HG02840 (cell line): ENCODE measurements around the gene SST.
"Not testable (repeated sequence)": the region's sequence is repeated elsewhere in the genome, so short reads cannot be mapped to it uniquely, and the experiment has no call there.

Experiments
- ATAC-seq: cut with Tn5 transposase; IDR thresholded peaks from one replicate; pipeline ENCODE4 v1.9.1; 2021; ENCODE audit warnings: mild to moderate bottlenecking, moderate library complexity, moderate number of reproducible peaks; ENCODE audit not compliant: unreplicated experiment, low FRiP score

Gene SST

DNA sequence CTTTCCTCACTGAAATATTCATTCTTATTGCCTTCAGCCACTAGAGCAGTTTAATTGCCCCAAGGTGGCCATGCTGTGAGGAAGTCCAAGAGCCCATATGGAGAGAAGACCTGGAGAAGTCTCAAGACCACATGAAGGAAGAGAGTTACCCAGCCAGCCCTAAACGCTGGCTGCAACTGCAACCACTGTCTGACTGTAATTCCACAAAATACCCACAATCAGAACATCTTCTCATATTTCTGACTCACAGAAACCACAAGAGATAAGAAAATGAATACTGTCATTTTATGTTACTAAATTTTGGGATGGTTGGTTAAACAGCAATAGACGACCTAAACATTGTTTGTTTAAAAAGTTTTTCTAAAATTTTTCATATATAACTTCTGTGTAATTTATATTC lies 14.7 kb upstream of the SST start:
- ATAC-seq, result no peak

DNA sequence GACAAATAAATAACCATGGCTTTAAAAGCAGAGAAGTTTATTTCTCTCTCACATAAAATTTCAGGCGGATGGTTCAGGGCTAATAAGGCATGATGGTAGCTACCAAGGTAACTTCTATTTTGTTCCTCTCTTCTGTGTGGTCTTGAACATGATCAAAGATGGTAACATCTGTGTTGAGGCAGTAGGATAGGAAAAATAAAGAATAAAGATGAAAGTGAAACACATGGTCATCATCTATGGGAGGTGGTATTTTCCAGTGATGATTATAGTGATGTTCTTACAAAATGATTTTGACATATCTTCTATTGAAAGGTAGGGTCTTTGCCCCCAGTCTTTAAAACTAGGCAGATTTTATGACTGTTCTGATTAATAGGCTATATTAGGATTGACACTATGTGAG lies 14.2 kb upstream of the SST start:
- ATAC-seq, result no peak

DNA sequence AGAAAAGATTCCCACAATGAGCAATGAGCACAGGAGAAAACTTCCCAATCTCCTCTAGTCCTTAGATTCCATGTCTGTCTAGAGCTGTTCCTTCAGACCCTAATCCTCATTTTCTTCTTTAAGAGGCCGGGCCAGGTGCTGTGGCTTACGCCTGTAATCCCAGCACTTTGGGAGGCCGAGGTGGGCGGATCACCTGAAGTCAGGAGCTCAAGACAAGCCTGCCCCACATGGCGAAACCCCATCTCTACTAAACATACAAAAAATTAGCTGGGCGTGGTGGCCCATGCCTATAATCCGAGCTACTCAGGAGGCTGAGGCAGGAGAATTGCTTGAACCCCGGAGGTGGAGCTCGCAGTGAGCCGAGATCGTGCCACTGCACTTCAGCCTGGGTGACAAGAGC lies 11.6 kb upstream of the SST start:
- ATAC-seq, result not testable (repeated sequence)

DNA sequence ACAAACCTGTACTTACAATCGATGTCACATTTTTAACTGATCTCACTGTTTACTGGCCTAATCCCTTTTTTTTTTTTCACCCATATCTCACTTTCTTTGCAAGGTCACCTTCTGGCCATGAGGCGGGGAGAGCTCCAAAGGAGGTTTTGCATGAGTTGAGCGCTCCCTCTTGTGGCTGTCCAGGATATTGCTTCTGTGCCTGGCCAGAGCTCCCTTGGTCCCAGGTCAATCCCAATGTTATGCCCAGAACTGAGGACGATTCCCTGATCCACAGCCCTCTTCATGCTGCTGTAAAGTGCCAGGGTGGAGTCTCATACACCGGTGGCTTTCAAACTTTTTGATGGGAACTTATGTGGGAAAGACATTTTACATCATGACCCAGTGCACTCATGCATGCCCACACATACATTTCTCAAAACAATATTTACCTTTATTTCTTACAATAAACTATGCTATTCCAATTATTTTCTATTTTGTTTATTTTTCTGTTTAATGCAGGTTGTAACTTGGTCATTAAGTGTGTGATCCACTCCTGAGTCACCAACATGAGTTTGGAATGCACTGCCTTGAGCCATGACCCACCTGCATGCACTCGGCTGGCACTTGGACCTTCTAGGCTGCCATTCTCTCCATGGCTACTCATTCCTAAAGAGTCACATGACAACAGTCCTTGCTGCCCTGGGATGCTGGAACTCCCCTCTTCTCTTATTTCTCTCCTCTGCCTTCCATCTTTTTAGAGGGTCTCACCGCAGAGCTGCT lies 9.6 kb upstream of the SST start:
- no peak for ATAC-seq

DNA sequence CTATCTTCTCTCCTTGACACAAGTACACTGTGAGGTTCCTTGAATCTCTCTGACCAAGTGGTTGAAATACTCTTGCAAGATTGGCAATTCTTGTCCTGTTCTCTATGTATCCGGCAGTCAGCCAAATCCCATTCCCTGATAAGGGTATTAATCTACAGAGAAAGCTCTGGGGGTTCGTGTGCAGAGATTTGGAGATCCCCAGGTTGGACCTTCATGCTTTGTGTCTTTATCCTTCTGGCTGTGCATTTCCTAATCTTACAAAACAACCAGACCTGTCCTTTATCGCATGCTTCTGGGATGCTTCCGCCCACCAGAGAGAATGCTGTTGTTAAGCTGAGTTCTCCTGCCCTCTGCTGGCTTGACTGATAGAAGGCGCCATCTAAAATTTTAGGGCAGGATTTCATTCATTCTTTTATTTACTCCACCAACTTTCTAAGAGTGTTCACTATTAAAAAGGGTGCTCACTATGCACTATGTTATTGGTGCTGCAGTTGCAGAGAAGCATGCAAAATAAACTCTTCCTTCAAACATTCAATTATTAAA lies 8.6 kb upstream of the SST start:
- ATAC-seq, result no peak

DNA sequence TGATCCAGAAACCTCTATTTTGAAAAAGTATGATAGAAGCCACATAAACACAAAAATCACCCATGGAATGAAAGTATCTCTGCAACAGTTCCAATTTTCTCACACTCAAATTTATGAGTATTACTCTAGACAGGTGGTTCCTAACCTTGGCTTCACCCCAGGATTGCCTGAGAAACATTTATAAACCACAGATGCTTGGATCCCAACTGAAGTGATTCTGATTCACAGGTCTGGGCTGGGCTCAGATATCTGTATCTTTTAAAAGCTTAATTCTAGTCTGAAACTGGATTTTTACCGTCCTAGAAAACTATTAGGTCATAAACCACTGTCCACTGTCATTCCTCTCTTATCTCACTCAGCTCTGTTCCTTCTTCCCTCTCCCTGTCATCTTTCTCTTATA lies 7.4 kb upstream of the SST start:
- no peak for ATAC-seq

DNA sequence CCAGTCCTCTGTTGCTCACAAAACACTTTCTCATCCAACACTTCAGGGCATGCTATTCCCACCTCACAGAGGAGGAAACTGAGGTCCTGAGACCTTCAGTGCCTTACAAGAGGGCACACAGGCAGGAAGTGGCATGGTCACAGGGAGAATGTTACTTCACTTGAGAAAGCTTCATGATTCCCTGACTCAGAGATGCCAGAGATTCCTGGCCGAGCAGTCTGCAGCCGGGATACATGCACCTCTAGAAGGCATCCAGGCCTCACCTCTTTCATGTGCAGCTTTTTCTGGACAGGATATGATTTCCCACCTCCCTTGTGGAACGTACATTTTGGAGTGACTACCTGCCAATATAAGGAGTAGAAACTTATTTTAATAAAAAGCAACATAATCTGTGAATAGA lies 2.8 kb upstream of the SST start:
- ATAC-seq, result no peak

DNA sequence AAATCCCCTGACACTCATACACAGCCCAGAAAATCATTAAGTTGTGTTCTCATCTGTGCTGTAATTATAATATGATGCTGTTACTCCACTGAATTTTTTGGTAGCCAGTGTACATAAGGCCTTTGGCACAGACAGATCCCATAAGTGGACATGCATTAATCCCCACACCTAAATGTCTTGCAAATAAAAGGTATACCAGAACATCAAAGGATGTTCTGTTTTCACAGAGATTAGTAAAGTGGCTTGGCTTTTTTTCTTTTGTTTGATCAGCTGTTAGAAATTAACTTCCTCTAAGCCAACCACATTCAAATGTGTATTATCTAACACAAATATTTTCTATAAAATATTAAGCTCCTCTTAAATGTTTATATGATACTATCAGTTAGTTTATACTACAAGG lies 2.7 kb downstream of the SST start:
- no peak for ATAC-seq

DNA sequence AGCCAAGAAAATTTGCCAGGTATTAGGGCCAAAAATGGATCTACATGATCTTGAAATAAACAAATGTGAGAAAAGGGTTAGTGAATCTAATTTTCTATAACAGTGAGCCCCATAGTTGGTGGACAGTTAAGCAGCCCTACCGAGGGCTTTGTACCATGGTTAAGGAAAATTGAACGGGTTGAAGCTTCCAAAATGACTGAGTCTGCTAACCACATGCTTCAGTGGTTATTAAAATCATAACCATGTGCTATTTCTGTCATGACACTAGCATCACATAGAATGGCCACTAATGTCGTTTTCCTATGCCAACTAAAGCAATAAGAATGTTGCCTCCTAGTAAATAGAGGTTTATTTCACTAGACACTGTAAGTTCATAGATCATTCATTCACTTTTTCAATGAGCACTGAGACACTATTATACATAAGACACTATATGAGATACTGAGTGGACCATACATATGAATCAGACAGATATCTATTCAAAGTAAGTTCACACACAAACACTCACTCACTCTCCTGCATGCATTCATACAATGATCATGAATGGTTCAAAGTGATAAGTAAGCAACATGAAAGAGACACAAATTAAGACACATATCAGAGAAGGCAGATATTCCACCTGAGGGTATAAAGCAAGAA lies 4.3 kb downstream of the SST start:
- no peak for ATAC-seq

DNA sequence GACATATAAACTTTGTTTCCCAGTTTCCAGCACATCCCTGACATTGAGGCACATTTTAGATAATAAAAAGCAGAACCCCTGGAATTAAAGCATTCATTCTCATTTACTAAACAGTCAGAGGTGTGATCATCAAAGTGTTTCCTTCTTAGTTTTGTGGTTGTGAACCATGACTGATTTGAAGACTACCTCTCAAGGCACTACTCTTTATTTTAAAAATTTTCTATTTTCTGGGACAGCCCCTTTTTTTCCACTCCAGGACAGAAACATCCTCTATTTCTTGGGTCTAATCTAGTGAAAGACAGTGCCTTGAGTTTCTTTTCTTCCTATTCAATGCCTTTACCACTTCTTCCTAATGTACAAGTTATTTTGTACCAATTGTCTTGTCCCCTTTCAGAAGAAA lies 5.2 kb downstream of the SST start:
- no peak for ATAC-seq

DNA sequence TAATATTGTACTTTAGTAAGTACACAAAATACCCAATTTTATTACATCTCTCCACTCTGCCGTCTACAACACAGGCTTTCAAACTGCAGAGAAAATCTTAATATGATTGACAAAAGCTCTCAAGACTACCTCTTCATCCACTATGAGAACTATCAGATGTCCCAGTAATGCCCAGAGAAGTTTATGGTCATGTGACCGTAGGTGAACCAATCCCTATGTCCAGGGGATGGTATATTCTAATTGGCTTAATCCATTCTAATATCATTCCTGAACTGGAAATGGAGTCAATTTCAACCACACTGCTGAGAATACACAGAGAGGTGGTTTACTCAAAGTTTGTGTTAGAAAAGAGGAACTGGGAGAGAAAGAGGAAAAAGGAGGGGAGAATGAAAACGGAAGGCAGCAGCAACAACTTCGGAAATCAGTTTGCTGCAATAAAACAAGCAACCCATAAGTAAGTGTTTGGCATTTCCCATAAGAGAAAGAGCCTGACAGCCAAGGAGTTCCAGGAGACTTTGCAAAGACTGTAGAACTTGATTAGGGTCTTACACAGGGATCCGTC lies 7.3 kb downstream of the SST start:
- no peak for ATAC-seq

DNA sequence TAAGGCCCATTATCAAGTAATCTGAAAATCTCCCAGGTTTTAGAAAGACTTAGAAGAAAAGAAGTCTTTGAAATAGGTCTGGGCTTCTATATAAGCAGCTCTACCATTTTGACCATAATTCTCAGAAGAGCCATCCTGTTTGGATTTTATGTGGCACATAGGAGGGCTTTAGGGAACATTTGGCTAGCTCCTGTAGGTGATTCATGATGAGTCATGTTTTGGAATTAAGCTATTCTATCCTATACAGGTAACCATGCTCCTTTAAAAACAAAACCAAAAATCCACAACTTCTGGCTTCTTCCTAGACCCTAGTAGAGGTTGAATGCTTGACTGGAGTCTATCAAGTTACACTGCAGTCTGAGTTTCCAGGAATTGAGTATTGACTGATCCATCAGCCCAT lies 8.9 kb downstream of the SST start:
- ATAC-seq, result no peak

DNA sequence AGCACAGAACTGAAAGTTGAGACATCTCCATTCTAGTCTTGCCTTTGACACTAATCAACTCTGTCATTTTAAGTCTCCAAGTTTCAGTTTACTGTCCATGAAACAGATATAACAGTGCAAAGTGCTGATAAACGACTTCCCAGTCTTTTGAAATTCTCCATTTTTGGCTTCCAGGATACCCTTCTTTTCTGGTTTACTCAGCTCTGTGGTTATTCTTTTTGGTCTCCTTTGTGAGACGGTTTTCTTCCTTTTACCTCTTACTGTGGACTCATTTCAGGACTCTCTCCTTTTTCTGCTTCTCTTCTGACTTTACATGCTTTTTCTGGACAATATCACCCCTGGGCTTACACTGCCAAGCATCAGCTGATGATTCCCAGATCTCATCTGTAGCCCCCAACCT lies 18.9 kb downstream of the SST start:
- no peak for ATAC-seq

DNA sequence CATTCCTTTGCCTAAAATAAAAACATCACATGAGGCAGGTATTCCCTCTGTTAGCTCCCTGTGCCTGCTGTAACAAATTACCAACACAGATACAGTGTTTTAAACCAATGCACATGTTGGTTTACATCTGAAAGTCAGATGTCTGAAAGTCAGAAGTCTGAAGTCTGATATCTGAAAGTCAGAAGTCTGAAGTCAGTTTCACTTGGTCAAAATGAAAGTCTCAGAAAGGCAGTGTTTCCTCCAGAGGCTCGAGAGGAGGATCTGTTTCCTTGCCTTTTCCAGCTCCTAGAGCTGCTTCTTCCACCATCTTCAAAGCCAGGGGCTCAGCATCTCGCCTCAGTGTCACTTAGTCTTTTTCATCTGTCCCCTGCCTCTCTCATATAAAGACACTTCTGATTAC lies 22.0 kb downstream of the SST start:
- peak; percentile 74 for ATAC-seq

DNA sequence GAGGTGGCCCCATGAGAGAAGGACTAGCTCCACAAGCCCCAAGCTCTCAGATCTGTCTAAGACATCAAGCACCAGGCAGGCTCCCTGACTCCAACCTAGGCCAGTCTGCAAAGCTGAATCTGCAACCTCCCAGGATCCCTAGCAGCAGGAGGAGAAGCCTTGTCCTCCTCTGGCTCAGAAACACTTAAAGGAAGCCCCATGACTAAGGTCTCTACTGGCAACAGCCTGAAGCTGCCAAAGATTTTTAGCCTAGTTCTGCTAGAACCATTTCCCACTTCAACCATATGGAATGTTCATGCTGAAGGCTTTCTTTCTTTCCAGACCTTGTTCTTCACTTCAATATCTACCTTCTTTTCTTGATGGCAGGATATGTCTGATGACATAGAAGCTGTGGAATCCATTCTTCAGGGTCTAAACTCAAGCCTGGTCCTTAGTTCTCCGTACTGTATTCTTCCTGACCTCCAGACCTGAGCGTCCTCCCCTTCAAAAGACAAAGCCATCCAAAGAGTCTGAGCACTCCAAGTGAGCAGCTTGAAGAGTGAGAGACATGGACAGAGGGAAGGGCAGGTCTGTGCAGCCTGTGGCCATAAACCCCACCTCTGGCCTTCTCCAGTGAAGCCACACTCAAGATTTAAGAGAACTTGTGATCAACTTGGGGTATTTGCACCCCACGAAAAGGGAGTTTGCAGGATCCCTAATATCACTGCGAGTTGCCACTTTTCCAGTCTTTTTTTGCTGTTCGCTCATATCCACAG lies 23.1 kb downstream of the SST start:
- no peak for ATAC-seq

DNA sequence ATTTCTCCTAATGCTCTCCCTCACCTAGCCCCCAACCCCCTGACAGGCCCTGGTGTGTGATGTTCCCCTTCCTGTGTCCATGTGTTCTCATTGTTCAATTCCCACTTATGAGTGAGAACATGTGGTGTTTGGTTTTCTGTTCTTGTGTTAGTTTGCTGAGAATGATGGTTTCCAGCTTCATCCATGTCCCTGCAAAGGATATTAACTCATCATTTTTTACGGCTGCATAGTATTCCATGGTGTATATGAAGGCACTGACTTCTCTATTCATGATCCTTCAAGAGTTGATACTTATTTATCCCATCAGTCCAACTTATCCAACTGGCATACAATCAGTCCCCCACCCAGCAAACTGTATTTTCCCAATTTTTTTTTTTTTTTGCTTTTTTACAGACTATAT lies 24.8 kb downstream of the SST start:
- not testable (repeated sequence) for ATAC-seq

DNA sequence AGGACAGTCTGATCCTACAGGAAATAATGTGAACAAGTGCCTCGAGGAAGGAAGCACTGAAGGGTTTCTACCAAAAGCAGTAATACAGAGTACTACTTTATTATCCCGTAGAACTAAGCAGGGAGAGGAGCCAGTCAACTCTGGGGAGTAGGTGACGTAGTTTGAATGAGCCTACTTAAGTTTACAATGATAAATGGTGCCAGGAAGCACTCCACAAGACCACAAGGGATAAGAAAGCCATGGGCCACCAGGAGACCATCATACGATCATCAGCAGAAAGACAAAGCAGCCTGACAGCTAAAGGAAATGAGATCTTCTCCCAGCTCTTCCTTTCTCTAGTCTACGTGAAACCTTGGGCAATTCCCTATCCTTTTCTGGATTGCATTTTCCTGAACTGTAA lies 27.3 kb downstream of the SST start:
- ATAC-seq, result no peak

DNA sequence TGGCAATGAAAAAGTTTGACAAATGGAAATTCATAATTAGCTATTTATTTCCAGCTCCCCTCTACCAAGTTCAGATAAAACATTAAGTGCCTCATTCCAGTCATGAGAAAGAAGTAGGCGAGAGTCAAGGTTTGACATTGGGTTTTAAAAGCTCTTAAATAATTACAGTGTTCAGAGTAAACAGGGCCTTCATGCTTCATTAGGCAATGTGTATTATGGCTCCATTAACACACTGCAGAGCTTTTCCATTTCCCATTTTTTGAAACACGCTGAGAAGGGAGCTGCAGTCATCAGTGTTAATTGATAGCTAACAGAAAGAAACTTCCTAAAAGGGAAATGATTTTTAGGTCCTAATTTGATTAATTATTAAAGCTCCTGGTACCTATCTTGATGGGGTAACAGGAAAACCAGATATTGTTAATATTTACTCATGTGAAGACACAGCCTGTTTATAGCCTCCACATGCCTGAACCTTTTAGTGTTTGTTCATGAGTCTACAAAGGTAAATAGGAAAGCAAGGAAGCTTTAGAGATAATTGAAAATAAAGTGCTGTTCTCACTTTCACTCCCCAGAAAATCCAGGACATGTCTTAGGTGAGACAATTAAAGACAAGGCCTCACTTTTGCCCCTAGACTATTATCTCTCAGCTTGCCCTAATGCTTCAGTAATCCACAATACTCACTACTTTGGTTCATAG lies 28.7 kb downstream of the SST start:
- no peak for ATAC-seq

DNA sequence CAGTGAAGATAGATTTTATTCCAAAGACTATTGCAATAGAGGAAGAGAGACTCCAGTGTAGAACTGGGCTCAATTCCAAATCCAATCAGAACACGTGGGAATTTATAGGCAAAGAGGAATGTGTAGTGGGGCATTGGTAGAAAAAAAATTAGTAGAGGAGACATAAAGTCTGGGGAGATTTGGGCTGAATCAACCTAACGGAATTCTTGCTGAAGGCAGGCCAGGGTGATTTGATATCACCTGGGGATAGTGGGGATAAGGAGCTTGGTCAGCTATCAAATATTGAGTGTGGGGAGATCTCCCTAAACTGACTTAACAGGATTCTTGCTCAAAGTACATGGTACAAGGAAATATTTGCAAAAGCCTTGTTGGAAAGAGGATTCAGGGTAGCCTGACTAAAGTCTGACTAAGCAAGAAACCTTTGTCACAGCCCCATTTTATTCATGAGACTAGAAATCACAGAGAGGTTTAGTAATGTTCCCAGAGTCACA lies 29.6 kb downstream of the SST start:
- no peak for ATAC-seq

DNA sequence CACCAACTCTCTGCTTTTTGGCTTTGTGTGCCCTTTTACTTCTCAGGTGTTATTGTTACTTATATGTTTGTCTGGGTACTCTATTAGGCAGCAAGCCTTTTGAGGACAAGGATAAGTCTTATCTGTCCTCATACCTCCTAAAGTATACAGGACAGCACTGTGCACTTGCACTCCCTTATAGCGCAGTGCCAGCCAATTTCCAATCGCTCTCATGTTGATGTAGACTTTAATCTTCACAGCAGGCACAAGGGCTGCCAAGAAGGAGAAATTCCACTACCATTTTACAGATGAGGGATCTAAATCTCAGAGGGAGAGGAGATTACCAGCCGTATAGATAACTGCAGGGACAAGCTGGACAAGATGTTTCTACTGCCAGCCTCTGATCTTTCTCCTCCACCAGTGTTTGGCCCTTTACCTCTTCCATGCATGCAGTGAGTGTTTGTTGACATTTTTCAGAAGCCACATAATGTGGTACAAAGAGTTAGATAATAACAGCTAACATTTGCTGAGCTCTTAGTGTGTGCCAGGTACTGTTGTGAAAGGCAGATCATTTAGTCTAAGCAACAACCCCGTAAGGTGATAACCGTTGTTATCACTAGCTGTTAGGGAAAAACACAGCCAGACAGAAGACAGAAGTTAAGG lies 30.1 kb downstream of the SST start:
- no peak for ATAC-seq
